SK-N-SH treated with all-trans-retinoic acid at 6 μM for 48 hours (cell line): ENCODE data around the gene ABHD10.

Experiments used
- ATAC-seq: fragments of 200-7000 bp; cut with Tn5 transposase; 3 replicates; pipeline ENCODE4 v1.9.1; 2020; ENCODE audit warnings: mild to moderate bottlenecking, moderate library complexity
- ARNTL ChIP-seq: fragments of 450-650 bp; formaldehyde crosslinking; IDR thresholded peaks from 2 replicates; pipeline ENCODE4 v1.5.0; 2020; ENCODE audit warnings: low read depth, mild to moderate bottlenecking, moderate library complexity, borderline replicate concordance
- CSDC2 ChIP-seq: fragments of 250-450 bp; sonication (Bioruptor Pico); IDR thresholded peaks from 2 replicates; pipeline ENCODE4 v1.5.0; 2020; ENCODE audit warnings: mild to moderate bottlenecking, moderate library complexity
- ESRRG ChIP-seq: fragments of 250-450 bp; sonication (Bioruptor Pico); IDR thresholded peaks from 2 replicates; pipeline ENCODE4 v1.6.1; 2021; ENCODE audit warnings: mild to moderate bottlenecking
- GLIS3 ChIP-seq: fragments of 250-450 bp; sonication (Bioruptor Pico); IDR thresholded peaks from 2 replicates; pipeline ENCODE4 v1.5.0; 2020; ENCODE audit warnings: mild to moderate bottlenecking, moderate library complexity
- ISL1 ChIP-seq: fragments of 250-450 bp; sonication (Bioruptor Pico); IDR thresholded peaks from 2 replicates; pipeline ENCODE4 v2.1.2; 2022; ENCODE audit warnings: mild to moderate bottlenecking, moderate library complexity
- OSR1 ChIP-seq: fragments of 250-450 bp; sonication (Bioruptor Pico); IDR thresholded peaks from 2 replicates; pipeline ENCODE4 v1.8.0; 2022; ENCODE audit warnings: moderate library complexity, mild to moderate bottlenecking, inconsistent platforms
- PPARA ChIP-seq: fragments of 250-450 bp; sonication (Bioruptor Pico); IDR thresholded peaks from 2 replicates; pipeline ENCODE4 v1.5.0; 2020; ENCODE audit warnings: mild to moderate bottlenecking, borderline replicate concordance
- RARB ChIP-seq: fragments of 250-450 bp; sonication (Bioruptor Pico); IDR thresholded peaks from 2 replicates; pipeline ENCODE4 v1.8.0; 2021; ENCODE audit warnings: mild to moderate bottlenecking, moderate library complexity
- SNAI2 ChIP-seq: fragments of 250-450 bp; sonication (Bioruptor Pico); IDR thresholded peaks from 2 replicates; pipeline ENCODE4 v1.5.0; 2020; ENCODE audit warnings: mild to moderate bottlenecking, moderate library complexity
- TCF4 ChIP-seq: fragments of 250-450 bp; sonication (Bioruptor Pico); IDR thresholded peaks from 2 replicates; pipeline ENCODE4 v1.8.0; 2021; ENCODE audit warnings: mild to moderate bottlenecking, moderate library complexity, borderline replicate concordance
- TOX ChIP-seq: fragments of 250-450 bp; sonication (Bioruptor Pico); IDR thresholded peaks from 2 replicates; pipeline ENCODE4 v1.8.0; 2021; ENCODE audit warnings: mild to moderate bottlenecking, moderate library complexity, borderline replicate concordance
- ZC3H10 ChIP-seq: fragments of 250-450 bp; sonication (Bioruptor Pico); IDR thresholded peaks from 2 replicates; pipeline ENCODE4 v1.5.1; 2021; ENCODE audit warnings: mild to moderate bottlenecking, moderate library complexity
- ZFP3 ChIP-seq: fragments of 250-450 bp; sonication (Bioruptor Pico); IDR thresholded peaks from 2 replicates; pipeline ENCODE4 v1.5.0; 2020; ENCODE audit warnings: mild to moderate bottlenecking, moderate library complexity
- ZFP30 ChIP-seq: fragments of 450-650 bp; formaldehyde crosslinking; IDR thresholded peaks from 2 replicates; pipeline ENCODE4 v1.5.0; 2022; ENCODE audit warnings: mild to moderate bottlenecking, moderate library complexity
- ZNF565 ChIP-seq: fragments of 450-650 bp; formaldehyde crosslinking; conservative IDR thresholded peaks from 2 replicates; pipeline ENCODE4 v1.5.0; 2020; ENCODE audit warnings: low read depth, mild to moderate bottlenecking, moderate library complexity
- ZNF70 ChIP-seq: fragments of 450-650 bp; formaldehyde crosslinking; IDR thresholded peaks from 2 replicates; pipeline ENCODE4 v1.5.0; 2020; ENCODE audit warnings: mild to moderate bottlenecking, moderate library complexity
- ZNF8 ChIP-seq: fragments of 450-650 bp; formaldehyde crosslinking; IDR thresholded peaks from 2 replicates; pipeline ENCODE4 v1.5.0; 2020; ENCODE audit warnings: mild to moderate bottlenecking, moderate library complexity
- TF ChIP-seq, protein P1 (sequence below): fragments of 250-450 bp; sonication (Bioruptor Pico); IDR thresholded peaks from 2 replicates; pipeline ENCODE4 v1.5.1; 2020; ENCODE audit warnings: low read depth, mild to moderate bottlenecking, moderate library complexity
- TF ChIP-seq, protein P2 (sequence below): fragments of 250-450 bp; sonication (Bioruptor Pico); IDR thresholded peaks from 2 replicates; pipeline ENCODE4 v1.5.1; 2021; ENCODE audit warnings: mild to moderate bottlenecking, moderate library complexity
- TF ChIP-seq, protein P3 (sequence below): fragments of 250-450 bp; sonication (Bioruptor Pico); IDR thresholded peaks from 2 replicates; pipeline ENCODE4 v1.8.0; 2020; ENCODE audit warnings: mild to moderate bottlenecking, moderate library complexity, borderline replicate concordance
- TF ChIP-seq, protein P4 (sequence below): fragments of 250-450 bp; sonication (Bioruptor Pico); IDR thresholded peaks from 2 replicates; pipeline ENCODE4 v1.8.0; 2021; ENCODE audit warnings: low read depth, mild to moderate bottlenecking, moderate library complexity, borderline replicate concordance

Gene ABHD10

DNA sequence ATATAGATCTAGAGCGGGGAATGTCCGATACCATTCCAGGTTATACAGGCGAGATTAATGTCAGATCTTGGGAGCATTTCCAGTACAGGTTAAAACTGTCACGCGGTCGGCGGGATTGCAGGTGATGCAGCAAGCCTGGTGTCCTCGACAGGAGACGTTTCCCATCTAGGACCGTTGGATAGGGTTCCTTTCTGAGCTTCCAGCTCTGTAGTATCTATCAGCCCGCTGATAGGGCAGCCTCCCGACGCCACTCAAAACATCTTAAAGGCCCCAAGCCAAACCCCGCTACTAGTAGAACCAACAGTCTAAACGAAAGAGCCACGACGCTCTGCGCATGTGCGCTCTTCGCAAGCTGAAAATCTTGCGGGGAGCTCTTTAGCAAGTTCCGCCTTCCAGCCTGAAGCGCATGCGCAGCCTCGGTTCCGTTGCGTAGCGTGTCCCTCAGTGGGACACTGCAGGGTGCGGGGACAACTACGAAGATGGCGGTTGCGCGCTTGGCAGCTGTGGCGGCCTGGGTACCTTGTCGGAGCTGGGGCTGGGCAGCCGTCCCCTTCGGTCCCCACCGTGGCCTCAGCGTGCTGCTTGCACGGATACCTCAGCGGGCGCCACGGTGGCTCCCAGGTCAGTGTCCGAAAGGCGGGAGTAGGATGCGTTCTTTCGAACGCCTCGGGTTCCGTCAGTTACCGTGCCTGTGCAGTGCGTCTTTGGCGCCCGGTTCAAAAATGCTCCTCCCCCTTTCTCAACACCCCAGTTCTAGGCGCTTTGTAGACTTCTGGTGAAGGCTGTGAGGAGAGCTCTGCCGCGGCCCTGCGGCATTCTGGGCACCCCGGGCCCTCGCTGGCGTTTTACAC is at the start of gene ABHD10:
Gene ABHD10, plus strand, starts transcription at position 444 of the 851 bp plus-strand sequence. Its CDS starts 36 bp downstream, at position 480.
- TF ChIP-seq, protein P1, sequence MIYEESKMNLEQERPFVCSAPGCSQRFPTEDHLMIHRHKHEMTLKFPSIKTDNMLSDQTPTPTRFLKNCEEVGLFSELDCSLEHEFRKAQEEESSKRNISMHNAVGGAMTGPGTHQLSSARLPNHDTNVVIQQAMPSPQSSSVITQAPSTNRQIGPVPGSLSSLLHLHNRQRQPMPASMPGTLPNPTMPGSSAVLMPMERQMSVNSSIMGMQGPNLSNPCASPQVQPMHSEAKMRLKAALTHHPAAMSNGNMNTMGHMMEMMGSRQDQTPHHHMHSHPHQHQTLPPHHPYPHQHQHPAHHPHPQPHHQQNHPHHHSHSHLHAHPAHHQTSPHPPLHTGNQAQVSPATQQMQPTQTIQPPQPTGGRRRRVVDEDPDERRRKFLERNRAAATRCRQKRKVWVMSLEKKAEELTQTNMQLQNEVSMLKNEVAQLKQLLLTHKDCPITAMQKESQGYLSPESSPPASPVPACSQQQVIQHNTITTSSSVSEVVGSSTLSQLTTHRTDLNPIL (CRISPR knock-in tag), result 0 out of 2 replicates have a peak, but pooled peaks have one; percentile 34
- no peak for TF ChIP-seq ZC3H10 (CRISPR knock-in tag)
- TF ChIP-seq ZNF8 (CRISPR knock-in tag), result no peak
- 0 out of 2 replicates have a peak, but pooled peaks have one; percentile 32 for TF ChIP-seq GLIS3
- no peak for TF ChIP-seq TCF4
- ATAC-seq, result peak; percentile 95

DNA sequence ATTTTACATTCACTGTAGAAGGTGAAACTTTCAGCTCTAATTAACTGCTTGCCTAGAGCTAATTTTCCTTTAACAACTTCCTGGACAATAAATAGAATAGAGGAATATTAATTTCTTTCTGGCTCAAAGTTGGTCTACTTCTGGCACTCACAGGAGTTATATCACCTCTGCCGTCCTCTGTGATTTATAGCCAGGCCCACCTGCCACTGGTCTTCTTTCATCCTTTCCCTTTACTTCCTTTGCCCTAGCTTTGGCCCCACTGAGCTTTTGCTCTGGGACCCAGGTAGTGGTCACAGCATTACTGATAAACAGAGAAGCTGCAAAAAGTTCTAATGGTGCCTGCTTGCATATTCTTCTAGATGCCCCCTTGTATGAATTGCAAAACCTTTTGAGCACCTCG is 49.3 kb upstream of the ABHD10 start:
- no peak for ATAC-seq

DNA sequence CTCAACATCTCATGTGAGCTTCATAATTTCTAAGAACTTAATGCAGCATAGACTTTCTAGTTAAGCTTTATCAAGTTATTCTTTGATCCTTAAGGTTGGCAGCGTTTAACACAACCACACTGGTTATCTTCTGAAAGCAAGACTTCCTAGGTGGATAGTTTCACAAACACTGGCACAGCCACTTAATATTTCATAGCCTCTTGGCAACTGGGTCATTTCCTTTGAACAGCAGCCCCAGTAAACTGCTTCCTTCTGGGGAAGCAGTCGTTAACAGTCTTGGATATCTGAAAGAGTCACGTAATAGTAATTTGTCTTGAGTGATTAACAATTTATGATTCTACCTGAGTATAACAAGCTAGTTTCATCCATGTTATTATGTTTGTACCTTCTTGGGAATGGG is 45.9 kb upstream of the ABHD10 start:
- ATAC-seq, result no peak
- TF ChIP-seq, protein P1 (CRISPR knock-in tag), result no peak
- TF ChIP-seq ZNF70 (CRISPR knock-in tag), result no peak
- TF ChIP-seq ZFP30 (CRISPR knock-in tag), result no peak
- no peak for TF ChIP-seq TCF4
- no peak for TF ChIP-seq CSDC2 (CRISPR knock-in tag)
- TF ChIP-seq PPARA (CRISPR knock-in tag), result no peak
- no peak for TF ChIP-seq ZC3H10 (CRISPR knock-in tag)
- no peak for TF ChIP-seq TOX (CRISPR knock-in tag)
- TF ChIP-seq ZFP3 (CRISPR knock-in tag), result no peak
- TF ChIP-seq GLIS3, result no peak
- no peak for TF ChIP-seq ZNF565 (CRISPR knock-in tag)
- TF ChIP-seq ISL1 (CRISPR knock-in tag), result no peak
- TF ChIP-seq, protein P2, sequence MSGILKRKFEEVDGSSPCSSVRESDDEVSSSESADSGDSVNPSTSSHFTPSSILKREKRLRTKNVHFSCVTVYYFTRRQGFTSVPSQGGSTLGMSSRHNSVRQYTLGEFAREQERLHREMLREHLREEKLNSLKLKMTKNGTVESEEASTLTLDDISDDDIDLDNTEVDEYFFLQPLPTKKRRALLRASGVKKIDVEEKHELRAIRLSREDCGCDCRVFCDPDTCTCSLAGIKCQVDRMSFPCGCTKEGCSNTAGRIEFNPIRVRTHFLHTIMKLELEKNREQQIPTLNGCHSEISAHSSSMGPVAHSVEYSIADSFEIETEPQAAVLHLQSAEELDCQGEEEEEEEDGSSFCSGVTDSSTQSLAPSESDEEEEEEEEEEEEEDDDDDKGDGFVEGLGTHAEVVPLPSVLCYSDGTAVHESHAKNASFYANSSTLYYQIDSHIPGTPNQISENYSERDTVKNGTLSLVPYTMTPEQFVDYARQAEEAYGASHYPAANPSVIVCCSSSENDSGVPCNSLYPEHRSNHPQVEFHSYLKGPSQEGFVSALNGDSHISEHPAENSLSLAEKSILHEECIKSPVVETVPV (CRISPR knock-in tag), result no peak
- TF ChIP-seq ARNTL (CRISPR knock-in tag), result no peak
- no peak for TF ChIP-seq OSR1
- TF ChIP-seq RARB (CRISPR knock-in tag), result no peak
- no peak for TF ChIP-seq SNAI2 (CRISPR knock-in tag)
- no peak for TF ChIP-seq ESRRG (CRISPR knock-in tag)
- TF ChIP-seq, protein P3, sequence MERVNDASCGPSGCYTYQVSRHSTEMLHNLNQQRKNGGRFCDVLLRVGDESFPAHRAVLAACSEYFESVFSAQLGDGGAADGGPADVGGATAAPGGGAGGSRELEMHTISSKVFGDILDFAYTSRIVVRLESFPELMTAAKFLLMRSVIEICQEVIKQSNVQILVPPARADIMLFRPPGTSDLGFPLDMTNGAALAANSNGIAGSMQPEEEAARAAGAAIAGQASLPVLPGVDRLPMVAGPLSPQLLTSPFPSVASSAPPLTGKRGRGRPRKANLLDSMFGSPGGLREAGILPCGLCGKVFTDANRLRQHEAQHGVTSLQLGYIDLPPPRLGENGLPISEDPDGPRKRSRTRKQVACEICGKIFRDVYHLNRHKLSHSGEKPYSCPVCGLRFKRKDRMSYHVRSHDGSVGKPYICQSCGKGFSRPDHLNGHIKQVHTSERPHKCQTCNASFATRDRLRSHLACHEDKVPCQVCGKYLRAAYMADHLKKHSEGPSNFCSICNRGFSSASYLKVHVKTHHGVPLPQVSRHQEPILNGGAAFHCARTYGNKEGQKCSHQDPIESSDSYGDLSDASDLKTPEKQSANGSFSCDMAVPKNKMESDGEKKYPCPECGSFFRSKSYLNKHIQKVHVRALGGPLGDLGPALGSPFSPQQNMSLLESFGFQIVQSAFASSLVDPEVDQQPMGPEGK (CRISPR knock-in tag), result no peak

More for the DNA sequence above, 49.3 kb upstream of the ABHD10 start:
- no peak for TF ChIP-seq ISL1 (CRISPR knock-in tag)
- TF ChIP-seq OSR1, result no peak
- TF ChIP-seq, protein P4, sequence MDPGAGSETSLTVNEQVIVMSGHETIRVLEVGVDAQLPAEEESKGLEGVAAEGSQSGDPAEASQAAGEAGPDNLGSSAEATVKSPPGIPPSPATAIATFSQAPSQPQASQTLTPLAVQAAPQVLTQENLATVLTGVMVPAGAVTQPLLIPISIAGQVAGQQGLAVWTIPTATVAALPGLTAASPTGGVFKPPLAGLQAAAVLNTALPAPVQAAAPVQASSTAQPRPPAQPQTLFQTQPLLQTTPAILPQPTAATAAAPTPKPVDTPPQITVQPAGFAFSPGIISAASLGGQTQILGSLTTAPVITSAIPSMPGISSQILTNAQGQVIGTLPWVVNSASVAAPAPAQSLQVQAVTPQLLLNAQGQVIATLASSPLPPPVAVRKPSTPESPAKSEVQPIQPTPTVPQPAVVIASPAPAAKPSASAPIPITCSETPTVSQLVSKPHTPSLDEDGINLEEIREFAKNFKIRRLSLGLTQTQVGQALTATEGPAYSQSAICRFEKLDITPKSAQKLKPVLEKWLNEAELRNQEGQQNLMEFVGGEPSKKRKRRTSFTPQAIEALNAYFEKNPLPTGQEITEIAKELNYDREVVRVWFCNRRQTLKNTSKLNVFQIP (CRISPR knock-in tag), result no peak
- no peak for TF ChIP-seq SNAI2 (CRISPR knock-in tag)
- TF ChIP-seq ESRRG (CRISPR knock-in tag), result no peak
- TF ChIP-seq ZNF8 (CRISPR knock-in tag), result no peak
- no peak for TF ChIP-seq ZC3H10 (CRISPR knock-in tag)
- TF ChIP-seq ZFP3 (CRISPR knock-in tag), result no peak
